ENCODE data around the gene GJD4. TPM values are rescaled to one million over a fixed set of nuclear protein-coding genes. Genes with fewer than 3 reads are reported as not detected.

Gene GJD4
- total and polyA plus RNA-seq, 2 of the 4 experiments (the other 2 are of a cell fraction), result not detected

DNA sequence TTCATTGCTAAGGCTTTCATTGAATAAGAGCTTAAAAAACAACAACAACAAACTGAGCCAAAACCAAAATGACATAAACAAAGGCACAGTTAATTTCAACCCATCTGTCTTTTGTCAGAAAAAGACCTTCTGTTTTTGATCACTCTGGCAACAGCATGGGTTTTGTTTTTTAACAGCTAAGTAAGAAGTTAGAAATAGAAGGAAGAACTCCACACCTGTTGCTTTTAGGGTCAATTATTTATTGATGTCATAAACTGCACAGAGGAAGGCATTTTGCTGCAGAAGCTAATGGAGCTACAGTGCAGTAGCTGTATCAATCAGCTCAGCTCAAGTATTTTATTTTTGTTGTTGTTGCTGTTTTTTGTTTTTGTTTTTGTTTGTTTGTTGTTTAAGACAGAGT is 16.3 kb upstream of the GJD4 start:
- no peak overlapping the region for H2AK5ac ChIP-seq (ENCODE audit: low read depth, low read length)
- H4K91ac ChIP-seq (ENCODE audit: insufficient read depth, low read depth, low read length), result no peak overlapping the region
- no peak overlapping the region for H2AK9ac ChIP-seq (replicated peaks; ENCODE audit: low read depth, low read length, poor library complexity)
- H2BK120ac ChIP-seq (ENCODE audit: low read depth, low read length), result no peak overlapping the region
- DNase-seq, result no peak
- no peak overlapping the region for H2BK15ac ChIP-seq (ENCODE audit: low read depth, low read length)
- no peaks in the 10 kb centered on the region for H3K79me1 ChIP-seq (ENCODE audit: low read depth in 1 of 2, low read length in 2 of 2)
- ChIA-PET POLR2A (ENCODE audit: unreplicated experiment) (no interaction called here), CTCF (interaction anchor here (0.8 to 1.6 kb wide), 3 partner anchors 14 to 1292 kb away, joined by 3 to 4 read pairs (median 3); no protein-coding TSS in a partner anchor)
- no peaks in the 10 kb centered on the region for H3K4me1 ChIP-seq (ENCODE audit: control insufficient read depth, insufficient read depth, low read length)
- H2BK20ac ChIP-seq (ENCODE audit: low read depth, low read length), result no peak overlapping the region
- ATAC-seq (ENCODE audit: low read depth), result no peak
- no peak overlapping the region for H4K5ac ChIP-seq (ENCODE audit: low read depth, low read length)
- no peak overlapping the region for H3K23ac ChIP-seq (ENCODE audit: low read depth, low read length)
- H3K4me2 ChIP-seq (ENCODE audit: low read depth, low read length), result no peak overlapping the region
- H3K9ac ChIP-seq (ENCODE audit: low read depth, low read length), result no peak overlapping the region
- no peak overlapping the region for H2AFZ ChIP-seq (replicated peaks; ENCODE audit: low read length, poor library complexity)
- peaks cover 31% of the 10 kb centered on the region for H3K27me3 ChIP-seq (ENCODE audit: control insufficient read depth, insufficient read depth, low read length)
- no peak overlapping the region for H3K14ac ChIP-seq (replicated peaks; ENCODE audit: low read depth, low read length)
- no peak overlapping the region for H2BK5ac ChIP-seq (ENCODE audit: low read depth, low read length, poor library complexity, severe bottlenecking)
- H4K8ac ChIP-seq (ENCODE audit: low read depth in 2 of 2, low read length in 2 of 2), result no peak overlapping the region
- no peak overlapping the region for H3K18ac ChIP-seq (ENCODE audit: low read depth, low read length)
- TF ChIP-seq NFE2L2 (IDR thresholded peaks at IDR 0.05; ENCODE audit: low read depth, low read length) (no peak), RFX5 (IDR thresholded peaks at IDR 0.05; ENCODE audit: low read depth, low read length) (no peak), CEBPB (IDR thresholded peaks at IDR 0.05; ENCODE audit: low read depth, low read length) (no peak), BHLHE40 (IDR thresholded peaks at IDR 0.05; ENCODE audit: low read depth, low read length) (no peak), CHD1 (IDR thresholded peaks at IDR 0.05; ENCODE audit: low read depth, low read length) (no peak), POLR2A (IDR thresholded peaks at IDR 0.05; ENCODE audit: low read depth, low read length) (no peak)
- TF ChIP-seq, protein P1, sequence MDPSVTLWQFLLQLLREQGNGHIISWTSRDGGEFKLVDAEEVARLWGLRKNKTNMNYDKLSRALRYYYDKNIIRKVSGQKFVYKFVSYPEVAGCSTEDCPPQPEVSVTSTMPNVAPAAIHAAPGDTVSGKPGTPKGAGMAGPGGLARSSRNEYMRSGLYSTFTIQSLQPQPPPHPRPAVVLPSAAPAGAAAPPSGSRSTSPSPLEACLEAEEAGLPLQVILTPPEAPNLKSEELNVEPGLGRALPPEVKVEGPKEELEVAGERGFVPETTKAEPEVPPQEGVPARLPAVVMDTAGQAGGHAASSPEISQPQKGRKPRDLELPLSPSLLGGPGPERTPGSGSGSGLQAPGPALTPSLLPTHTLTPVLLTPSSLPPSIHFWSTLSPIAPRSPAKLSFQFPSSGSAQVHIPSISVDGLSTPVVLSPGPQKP (IDR thresholded peaks at IDR 0.05; ENCODE audit: borderline replicate concordance, low read depth, low read length), result no peak
- no peak overlapping the region for H3K27ac ChIP-seq (ENCODE audit: insufficient read depth, low read length)
- H3K56ac ChIP-seq (ENCODE audit: extremely low read depth, insufficient read depth, low read length), result no peak overlapping the region
- peaks cover 9% of the 10 kb centered on the region for H3K9me3 ChIP-seq (ENCODE audit: control insufficient read depth, insufficient read depth, low read length)
- no peak overlapping the region for H3K4ac ChIP-seq (ENCODE audit: low read depth, low read length)
- no TSS peak for BruUV-seq (replicated peaks)
- no peaks in the 10 kb centered on the region for H3K36me3 ChIP-seq (ENCODE audit: control insufficient read depth, insufficient read depth, low read length)
- H4K20me1 ChIP-seq (ENCODE audit: insufficient read depth, low read length), result no peaks in the 10 kb centered on the region; the same call in 1 of the 2 replicates
- dilution Hi-C loops (cut with HindIII; ENCODE audit: low sequenced_read_pairs, unreplicated experiment), result no loop called here
- H3K4me3 ChIP-seq (ENCODE audit: insufficient read depth, low read depth, low read length), result no peak overlapping the region
- in situ Hi-C loops (cut with MboI; ENCODE audit: low sequenced_read_pairs), result no loop called here
- no peaks in the 10 kb centered on the region for H3K9me1 ChIP-seq (ENCODE audit: insufficient read depth, low read length)
- intact Hi-C loops (cut with micrococcal nuclease), result no loop called here
